HS-27A (cell line): Measurements from ENCODE around the gene RIC8B.

Experiments
- DNase-seq: peaks from one replicate; pipeline ENCODE4 v3.0.0-alpha.2; 2012; ENCODE audit warnings: low read depth, missing footprints

Gene RIC8B

GRCh38 chr12:106801830-106802533 is 27.5 kb downstream of the RIC8B start:
- no peak for DNase-seq

GRCh38 chr12:106804668-106805067 is 30.2 kb downstream of the RIC8B start:
- no peak for DNase-seq

- no peak for DNase-seq
Observed at GRCh38 chr12:106814714-106815113, 40.2 kb downstream of the RIC8B start.

- no peak for DNase-seq
Observed at GRCh38 chr12:106815741-106816140, 41.3 kb downstream of the RIC8B start.

- DNase-seq: no peak
Observed at GRCh38 chr12:106816231-106816630, 41.7 kb downstream of the RIC8B start.

GRCh38 chr12:106819991-106820390 is 45.5 kb downstream of the RIC8B start:
- no peak for DNase-seq

- DNase-seq: no peak
Observed at GRCh38 chr12:106831699-106832098, 57.2 kb downstream of the RIC8B start.

- no peak for DNase-seq
Observed at GRCh38 chr12:106837782-106838181, 63.3 kb downstream of the RIC8B start.

- DNase-seq: no peak
Observed at GRCh38 chr12:106839333-106839732, 64.9 kb downstream of the RIC8B start.

GRCh38 chr12:106840243-106840642 is 65.8 kb downstream of the RIC8B start:
- no peak for DNase-seq

GRCh38 chr12:106841510-106842302 is 67.2 kb downstream of the RIC8B start:
- DNase-seq: no peak

- no peak for DNase-seq
Observed at GRCh38 chr12:106845902-106846301, 71.4 kb downstream of the RIC8B start.

GRCh38 chr12:106847861-106848260 is 73.4 kb downstream of the RIC8B start:
- DNase-seq: no peak

GRCh38 chr12:106851306-106851705 is 76.8 kb downstream of the RIC8B start:
- no peak for DNase-seq

GRCh38 chr12:106854723-106855122 is 80.2 kb downstream of the RIC8B start:
- no peak for DNase-seq

GRCh38 chr12:106855221-106855758 is 80.8 kb downstream of the RIC8B start:
- DNase-seq: no peak

- DNase-seq: no peak
Observed at GRCh38 chr12:106861984-106862916, 87.8 kb downstream of the RIC8B start.

GRCh38 chr12:106863189-106863588 is 88.7 kb downstream of the RIC8B start:
- no peak for DNase-seq

- no peak for DNase-seq
Observed at GRCh38 chr12:106865683-106866082, 91.2 kb downstream of the RIC8B start.

- no peak for DNase-seq
Observed at GRCh38 chr12:106866426-106867080, 92.1 kb downstream of the RIC8B start.

- DNase-seq: no peak
Observed at GRCh38 chr12:106867651-106868050, 93.2 kb downstream of the RIC8B start.
